IPS-20b (cell line): ENCODE measurements around the gene DNM1L.

Experiments used
- H3K27ac ChIP-seq: one replicate; pipeline ENCODE4 v1.5.1; 2013; ENCODE audit warnings: low read length
- H3K27me3 ChIP-seq: 2 replicates; pipeline ENCODE4 v1.6.1; 2013; ENCODE audit warnings: mild to moderate bottlenecking, low read length, inconsistent platforms; ENCODE audit not compliant: insufficient read depth
- H3K36me3 ChIP-seq: 2 replicates; pipeline ENCODE4 v1.6.1; 2013; ENCODE audit warnings: low read depth, mild to moderate bottlenecking, inconsistent platforms, low read length, moderate library complexity; ENCODE audit not compliant: insufficient read depth
- H3K4me1 ChIP-seq: 2 replicates; pipeline ENCODE4 v1.6.1; 2013; ENCODE audit warnings: mild to moderate bottlenecking, control low read depth, inconsistent platforms, low read length, moderate library complexity; ENCODE audit not compliant: insufficient read depth
- H3K4me3 ChIP-seq: 2 replicates; pipeline ENCODE4 v1.5.1; 2013; ENCODE audit warnings: mild to moderate bottlenecking, low read length, inconsistent platforms
- H3K9ac ChIP-seq: 2 replicates; pipeline ENCODE4 v1.6.1; 2013; ENCODE audit warnings: low read depth, mild to moderate bottlenecking, inconsistent platforms, low read length, moderate library complexity
- H3K9me3 ChIP-seq: 2 replicates; pipeline ENCODE4 v1.6.1; 2013; ENCODE audit warnings: mild to moderate bottlenecking, low read depth, low read length, inconsistent platforms; ENCODE audit not compliant: insufficient read depth

The DNM1L gene

DNA sequence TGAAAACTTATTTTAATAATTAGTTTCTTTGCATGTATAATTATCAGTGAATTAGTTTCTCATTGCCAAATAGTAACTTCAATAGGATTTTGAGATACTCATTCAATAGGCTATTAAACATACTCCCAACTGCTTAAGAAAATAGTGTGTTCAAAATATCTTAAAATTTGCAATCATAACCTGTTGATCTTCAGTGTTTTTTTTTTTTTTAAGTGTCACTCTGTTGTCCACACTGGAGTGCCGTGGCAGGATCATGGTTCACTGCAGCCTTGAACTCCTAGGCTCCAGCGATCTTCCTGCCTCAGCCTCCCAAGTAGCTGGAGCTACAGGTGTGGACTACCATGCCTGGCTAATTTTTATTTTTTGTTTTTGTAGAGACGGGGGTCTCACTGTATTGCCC, 78.1 kb downstream of the DNM1L start:
- Histone ChIP-seq H3K27ac (no peak overlapping the region), H3K9ac (no peak overlapping the region), H3K4me1 (no peaks in the 10 kb centered on the region; the same call in 1 of the 2 replicates), H3K4me3 (no peak overlapping the region), H3K9me3 (no peaks in the 10 kb centered on the region), H3K27me3 (no peaks in the 10 kb centered on the region), H3K36me3 (peaks cover 21% of the 10 kb centered on the region)

DNA sequence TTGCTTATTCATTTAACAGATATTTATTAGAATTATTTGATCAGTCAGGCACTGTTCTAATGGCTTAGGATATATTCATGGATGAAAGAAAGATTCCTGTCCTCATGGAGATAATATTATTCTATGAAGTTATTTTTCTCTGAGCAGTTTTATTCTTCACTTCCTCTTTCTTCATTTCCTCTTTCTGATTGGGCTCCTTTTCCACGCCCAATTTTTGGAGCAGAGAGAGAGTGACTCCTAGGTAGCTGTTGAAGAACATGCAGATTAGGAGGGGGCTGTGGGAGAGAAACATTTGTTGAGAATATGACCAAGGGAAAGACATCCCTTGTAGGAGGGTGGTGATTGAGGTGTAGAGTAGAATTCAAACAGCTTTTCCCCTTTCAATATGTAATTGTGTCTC, 82.6 kb downstream of the DNM1L start:
- Histone ChIP-seq H3K27me3 (no peaks in the 10 kb centered on the region), H3K4me3 (no peak overlapping the region), H3K4me1 (no peaks in the 10 kb centered on the region), H3K9ac (no peak overlapping the region), H3K27ac (no peak overlapping the region), H3K9me3 (no peaks in the 10 kb centered on the region), H3K36me3 (no peaks in the 10 kb centered on the region)

GRCh38 chr12:32765906-32766305, 86.8 kb downstream of the DNM1L start:
- no peaks in the 10 kb centered on the region for H3K9me3 ChIP-seq
- H3K4me1 ChIP-seq, result no peaks in the 10 kb centered on the region
- no peaks in the 10 kb centered on the region for H3K27me3 ChIP-seq
- no peak overlapping the region for H3K27ac ChIP-seq
- no peak overlapping the region for H3K4me3 ChIP-seq
- no peak overlapping the region for H3K9ac ChIP-seq
- no peaks in the 10 kb centered on the region for H3K36me3 ChIP-seq

DNA sequence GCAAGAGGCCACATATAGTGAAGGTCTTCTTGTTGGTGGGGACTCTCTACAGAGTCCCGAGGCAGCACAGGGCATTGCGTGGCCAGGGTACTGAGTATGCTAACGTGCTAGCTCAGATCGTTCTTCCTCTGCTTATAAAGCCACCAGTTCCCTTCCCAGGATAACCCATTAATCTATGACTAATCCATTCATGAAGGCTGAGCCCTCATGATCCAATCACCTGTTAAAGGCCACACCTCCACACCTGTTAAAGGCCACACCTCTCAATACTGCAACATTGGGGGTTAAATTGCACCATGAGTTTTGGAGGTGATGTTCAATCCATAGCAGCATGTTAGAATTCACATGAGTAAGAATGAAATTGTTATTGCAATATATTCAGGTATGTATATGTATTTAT, 89.4 kb downstream of the DNM1L start:
- Histone ChIP-seq H3K4me3 (no peak overlapping the region), H3K36me3 (no peaks in the 10 kb centered on the region), H3K4me1 (no peaks in the 10 kb centered on the region), H3K27me3 (no peaks in the 10 kb centered on the region), H3K9ac (no peak overlapping the region), H3K27ac (no peak overlapping the region), H3K9me3 (no peaks in the 10 kb centered on the region)

DNA sequence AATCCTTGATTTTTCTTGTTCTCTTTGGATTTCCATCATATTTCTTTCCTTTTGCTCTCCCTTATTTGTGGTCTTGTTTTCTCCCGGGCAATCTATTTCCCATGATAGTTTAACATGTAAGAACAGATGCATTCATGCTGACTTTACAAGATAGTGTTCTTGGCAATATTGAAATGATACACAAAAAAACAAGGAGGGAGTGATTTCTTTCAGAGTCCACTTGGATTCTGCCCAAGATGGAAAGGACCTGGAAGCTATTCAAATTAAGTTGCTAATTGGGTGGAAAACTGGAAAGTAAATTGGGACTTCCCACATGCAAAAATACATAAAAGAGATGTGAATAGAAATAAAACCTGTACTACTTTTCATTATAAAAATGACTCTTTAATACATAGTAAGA, 91.0 kb downstream of the DNM1L start:
- H3K27ac ChIP-seq, result no peak overlapping the region
- H3K4me1 ChIP-seq, result no peaks in the 10 kb centered on the region
- no peaks in the 10 kb centered on the region for H3K36me3 ChIP-seq
- H3K9me3 ChIP-seq, result no peaks in the 10 kb centered on the region
- H3K9ac ChIP-seq, result no peak overlapping the region
- H3K4me3 ChIP-seq, result no peak overlapping the region
- H3K27me3 ChIP-seq, result no peaks in the 10 kb centered on the region

- Histone ChIP-seq H3K27ac (no peak overlapping the region), H3K9ac (no peak overlapping the region), H3K4me3 (no peak overlapping the region), H3K4me1 (no peaks in the 10 kb centered on the region), H3K9me3 (no peaks in the 10 kb centered on the region), H3K27me3 (no peaks in the 10 kb centered on the region), H3K36me3 (no peaks in the 10 kb centered on the region)
These were observed 94.6 kb downstream of the DNM1L start for GRCh38 chr12:32773691-32774090.

GRCh38 chr12:32776258-32776657, 97.2 kb downstream of the DNM1L start:
- Histone ChIP-seq H3K27ac (no peak overlapping the region), H3K9ac (no peak overlapping the region), H3K9me3 (no peaks in the 10 kb centered on the region)

GRCh38 chr12:32777159-32777558, 98.1 kb downstream of the DNM1L start:
- H3K27me3 ChIP-seq, result no peaks in the 10 kb centered on the region
- H3K4me3 ChIP-seq, result no peak overlapping the region
- H3K36me3 ChIP-seq, result no peaks in the 10 kb centered on the region

More at GRCh38 chr12:32776258-32776657, 97.2 kb downstream of the DNM1L start:
- no peak overlapping the region for H3K4me3 ChIP-seq
- no peaks in the 10 kb centered on the region for H3K27me3 ChIP-seq
- no peaks in the 10 kb centered on the region; the same call in 1 of the 2 replicates for H3K4me1 ChIP-seq
- H3K36me3 ChIP-seq, result no peaks in the 10 kb centered on the region

GRCh38 chr12:32777691-32778175, 98.6 kb downstream of the DNM1L start:
- no peak overlapping the region for H3K9ac ChIP-seq
- H3K4me3 ChIP-seq, result no peak overlapping the region
- H3K9me3 ChIP-seq, result no peaks in the 10 kb centered on the region
- no peaks in the 10 kb centered on the region for H3K36me3 ChIP-seq
- no peaks in the 10 kb centered on the region; the same call in 1 of the 2 replicates for H3K4me1 ChIP-seq
- H3K27me3 ChIP-seq, result no peaks in the 10 kb centered on the region
- H3K27ac ChIP-seq, result no peak overlapping the region

More at GRCh38 chr12:32777159-32777558, 98.1 kb downstream of the DNM1L start:
- H3K9me3 ChIP-seq, result no peaks in the 10 kb centered on the region
- H3K4me1 ChIP-seq, result no peaks in the 10 kb centered on the region; the same call in 1 of the 2 replicates
- H3K27ac ChIP-seq, result no peak overlapping the region
- no peak overlapping the region for H3K9ac ChIP-seq

GRCh38 chr12:32780071-32780470, 101.0 kb downstream of the DNM1L start:
- Histone ChIP-seq H3K27ac (no peak overlapping the region), H3K36me3 (no peaks in the 10 kb centered on the region), H3K9ac (no peak overlapping the region)

DNA sequence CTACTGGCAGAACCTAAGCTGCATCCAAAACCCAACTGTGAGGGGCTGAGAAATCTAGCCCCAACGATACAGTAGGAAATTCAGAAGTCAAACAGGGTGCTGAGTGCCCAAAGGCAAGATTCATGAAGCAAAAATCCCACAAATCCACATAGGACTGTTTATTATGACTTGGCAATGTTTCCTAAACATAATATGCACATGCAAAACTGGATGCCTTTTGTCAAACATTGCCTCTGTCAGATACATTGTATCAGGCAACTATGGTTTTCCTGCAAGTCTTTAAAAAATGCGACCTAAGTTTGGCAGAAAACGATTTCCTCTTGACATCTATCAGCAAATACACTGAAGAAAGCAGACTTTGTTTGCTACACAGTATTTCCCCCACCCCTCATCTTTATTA, 103.9 kb downstream of the DNM1L start:
- Histone ChIP-seq H3K4me1 (no peaks in the 10 kb centered on the region; the same call in 1 of the 2 replicates), H3K27ac (no peak overlapping the region), H3K9ac (no peak overlapping the region)

More at GRCh38 chr12:32780071-32780470, 101.0 kb downstream of the DNM1L start:
- H3K4me1 ChIP-seq, result no peaks in the 10 kb centered on the region; the same call in 1 of the 2 replicates
- no peaks in the 10 kb centered on the region for H3K27me3 ChIP-seq
- no peaks in the 10 kb centered on the region for H3K9me3 ChIP-seq
- H3K4me3 ChIP-seq, result no peak overlapping the region

GRCh38 chr12:32785557-32785956, 106.5 kb downstream of the DNM1L start:
- no peaks in the 10 kb centered on the region for H3K36me3 ChIP-seq
- H3K27me3 ChIP-seq, result no peaks in the 10 kb centered on the region
- no peak overlapping the region for H3K9ac ChIP-seq
- no peaks in the 10 kb centered on the region for H3K4me1 ChIP-seq
- no peak overlapping the region for H3K27ac ChIP-seq
- H3K4me3 ChIP-seq, result no peak overlapping the region
- no peaks in the 10 kb centered on the region for H3K9me3 ChIP-seq

More for the DNA sequence above, 103.9 kb downstream of the DNM1L start:
- Histone ChIP-seq H3K36me3 (no peaks in the 10 kb centered on the region), H3K4me3 (no peak overlapping the region), H3K27me3 (no peaks in the 10 kb centered on the region), H3K9me3 (no peaks in the 10 kb centered on the region)
